KMS-11 (cell line): ENCODE data around the gene ASS1.

Experiments used
- H2AFZ ChIP-seq: fragments of 200-600 bp; sonication (generic); 2 replicates; pipeline ENCODE4 v1.6.1; 2016; ENCODE audit warnings: antibody characterized with exemption, mixed run types, low read depth
- H3K27ac ChIP-seq: fragments of 200-600 bp; sonication (generic); 2 replicates; pipeline ENCODE4 v1.6.1; 2016; ENCODE audit warnings: mild to moderate bottlenecking, mixed run types
- H3K27me3 ChIP-seq: fragments of 200-600 bp; sonication (generic); 2 replicates; pipeline ENCODE4 v1.6.1; 2017; ENCODE audit warnings: mild to moderate bottlenecking, low read depth, mixed run types, moderate library complexity; ENCODE audit not compliant: insufficient read depth
- H3K36me3 ChIP-seq: fragments of 200-600 bp; sonication (generic); 2 replicates; pipeline ENCODE4 v1.6.1; 2017; ENCODE audit warnings: mild to moderate bottlenecking, mixed run types; ENCODE audit not compliant: insufficient read depth
- H3K4me1 ChIP-seq: fragments of 200-600 bp; sonication (generic); 2 replicates; pipeline ENCODE4 v1.6.1; 2016; ENCODE audit warnings: mild to moderate bottlenecking, low read depth, mixed run types; ENCODE audit not compliant: poor library complexity, severe bottlenecking
- H3K4me2 ChIP-seq: fragments of 200-600 bp; sonication (generic); 2 replicates; pipeline ENCODE4 v1.7.0; 2016; ENCODE audit warnings: mild to moderate bottlenecking, mixed run types
- H3K4me3 ChIP-seq: fragments of 200-600 bp; sonication (generic); IDR thresholded peaks from 2 replicates; pipeline ENCODE4 v1.6.1; 2017; ENCODE audit warnings: low read depth, low read length, mixed read lengths; ENCODE audit not compliant: insufficient read depth
- H3K79me2 ChIP-seq: fragments of 200-600 bp; sonication (generic); 2 replicates; pipeline ENCODE4 v1.6.1; 2016; ENCODE audit warnings: low read depth, mixed run types; ENCODE audit not compliant: insufficient read depth
- H3K9ac ChIP-seq: fragments of 200-600 bp; sonication (generic); 2 replicates; pipeline ENCODE4 v1.6.1; 2016; ENCODE audit warnings: mild to moderate bottlenecking, mixed run types
- H4K20me1 ChIP-seq: fragments of 200-600 bp; sonication (generic); 2 replicates; pipeline ENCODE4 v1.6.1; 2016; ENCODE audit warnings: mild to moderate bottlenecking, mixed run types; ENCODE audit not compliant: insufficient read depth
- CTCF ChIP-seq: fragments of 200-600 bp; sonication (generic); conservative IDR thresholded peaks from 2 replicates; pipeline ENCODE4 v1.6.1; 2017; ENCODE audit warnings: low read depth, mild to moderate bottlenecking, antibody characterized with exemption, low read length, moderate library complexity, mixed read lengths

Gene ASS1

GRCh38 chr9:130541533-130541932 is 96.8 kb downstream of the ASS1 start:
- Histone ChIP-seq H2AFZ (no peak overlapping the region), H3K4me2 (no peak overlapping the region), H3K79me2 (no peaks in the 10 kb centered on the region), H3K4me3 (no peak overlapping the region), H4K20me1 (no peaks in the 10 kb centered on the region), H3K27me3 (peaks cover 93% of the 10 kb centered on the region), H3K27ac (no peak overlapping the region), H3K36me3 (no peaks in the 10 kb centered on the region), H3K9ac (no peak overlapping the region), H3K4me1 (no peaks in the 10 kb centered on the region)
- TF ChIP-seq CTCF = no peak

- H3K4me1 ChIP-seq = no peaks in the 10 kb centered on the region
- H2AFZ ChIP-seq = no peak overlapping the region
- no peaks in the 10 kb centered on the region for H4K20me1 ChIP-seq
- no peak overlapping the region for H3K4me2 ChIP-seq
- H3K4me3 ChIP-seq = no peak overlapping the region
- H3K79me2 ChIP-seq = no peaks in the 10 kb centered on the region
- H3K27ac ChIP-seq = no peak overlapping the region
- peaks cover 93% of the 10 kb centered on the region for H3K27me3 ChIP-seq
- no peak overlapping the region for H3K9ac ChIP-seq
- no peak for TF ChIP-seq CTCF
- H3K36me3 ChIP-seq = no peaks in the 10 kb centered on the region
Measured at GRCh38 chr9:130542038-130542437, 97.3 kb downstream of the ASS1 start.

DNA sequence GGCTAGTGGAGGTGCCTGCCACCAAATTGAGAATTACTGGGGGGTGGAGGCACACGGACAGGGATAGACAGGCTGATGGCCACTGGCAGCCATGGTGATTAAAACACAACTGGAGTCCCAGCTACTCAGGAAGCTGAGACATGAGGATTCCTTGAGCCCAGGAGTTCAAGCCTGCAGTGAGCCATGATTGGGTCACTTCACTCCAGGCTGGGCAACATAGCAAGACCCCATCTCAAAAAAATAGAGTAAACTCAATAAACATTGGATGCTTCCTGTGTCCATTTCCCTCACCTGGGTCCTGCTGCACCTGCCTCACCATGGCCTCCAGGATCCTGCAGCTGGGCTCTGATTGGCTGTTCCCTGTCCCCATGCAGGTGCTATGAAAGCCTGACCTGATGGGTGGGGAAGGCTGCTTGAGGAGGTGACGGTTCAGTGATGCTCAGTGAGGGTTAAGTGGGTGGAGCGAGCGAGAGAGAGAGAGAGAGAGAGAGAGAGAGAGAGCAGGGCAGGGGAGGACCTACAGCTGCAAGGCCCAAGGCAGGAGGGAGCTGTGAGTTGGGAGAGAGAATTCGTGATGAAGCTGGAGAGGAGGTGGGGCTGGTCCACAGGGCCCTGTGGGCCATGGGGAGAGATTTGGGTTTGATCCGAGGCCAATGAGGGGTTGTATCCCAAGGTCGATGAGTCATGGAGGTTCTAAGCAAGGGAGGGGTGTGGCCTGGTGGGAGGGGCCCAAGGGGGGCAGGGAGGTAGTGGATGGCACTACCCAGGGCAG is 97.9 kb downstream of the ASS1 start:
- Histone ChIP-seq H3K9ac (no peak overlapping the region), H3K4me1 (no peaks in the 10 kb centered on the region), H3K4me2 (no peak overlapping the region), H3K4me3 (no peak overlapping the region), H2AFZ (no peak overlapping the region), H3K79me2 (no peaks in the 10 kb centered on the region), H3K27me3 (peaks cover 93% of the 10 kb centered on the region), H3K27ac (no peak overlapping the region), H4K20me1 (no peaks in the 10 kb centered on the region), H3K36me3 (no peaks in the 10 kb centered on the region)
- no peak for TF ChIP-seq CTCF

GRCh38 chr9:130543368-130543767 is 98.6 kb downstream of the ASS1 start:
- no peak overlapping the region for H3K27ac ChIP-seq
- H4K20me1 ChIP-seq = no peaks in the 10 kb centered on the region
- no peak for TF ChIP-seq CTCF
- no peak overlapping the region for H3K9ac ChIP-seq
- no peak overlapping the region for H3K4me2 ChIP-seq
- H3K4me3 ChIP-seq = no peak overlapping the region
- peaks cover 91% of the 10 kb centered on the region for H3K27me3 ChIP-seq
- H3K4me1 ChIP-seq = no peaks in the 10 kb centered on the region
- H3K36me3 ChIP-seq = no peaks in the 10 kb centered on the region
- no peak overlapping the region for H2AFZ ChIP-seq
- H3K79me2 ChIP-seq = no peaks in the 10 kb centered on the region
